Breast epithelium (tissue), 3 donors: ENCODE measurements around the gene EPC1.

Experiments
- POLR2AphosphoS5 ChIP-seq, 3 donors: sonication (generic); formaldehyde crosslinking; IDR thresholded peaks; one replicate each; pipeline ENCODE4 v1.6.1; 2017; ENCODE audit warnings: antibody characterized with exemption in 3 of 3
- TF ChIP-seq, protein P1 (sequence below), 3 donors: fragments of 450-650 bp; IDR thresholded peaks; one replicate each; pipeline ENCODE4 v1.5.1; 2016 to 2017; ENCODE audit warnings: antibody characterized with exemption in 3 of 3, mild to moderate bottlenecking in 3 of 3, moderate library complexity in 3 of 3

DNA sequence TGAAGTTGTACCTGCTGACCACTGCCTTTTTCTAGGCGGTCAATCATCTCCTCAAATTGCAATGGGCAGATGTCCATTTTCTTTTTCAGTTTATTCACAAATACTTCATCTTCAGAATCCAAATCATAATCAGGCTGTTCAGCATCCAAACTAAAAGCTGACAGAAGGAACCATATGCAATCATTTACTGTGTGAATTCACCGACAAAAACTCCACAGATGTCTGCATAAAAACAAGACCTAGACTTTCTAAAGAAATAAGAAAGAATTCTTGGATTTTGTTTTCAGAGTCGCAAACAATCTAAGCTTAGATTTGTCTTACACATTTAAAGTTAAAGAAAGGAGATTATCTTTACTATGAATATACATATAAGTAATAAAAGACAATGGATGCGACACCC lies 53.4 kb downstream of the EPC1 start:
- TF ChIP-seq, protein P1, sequence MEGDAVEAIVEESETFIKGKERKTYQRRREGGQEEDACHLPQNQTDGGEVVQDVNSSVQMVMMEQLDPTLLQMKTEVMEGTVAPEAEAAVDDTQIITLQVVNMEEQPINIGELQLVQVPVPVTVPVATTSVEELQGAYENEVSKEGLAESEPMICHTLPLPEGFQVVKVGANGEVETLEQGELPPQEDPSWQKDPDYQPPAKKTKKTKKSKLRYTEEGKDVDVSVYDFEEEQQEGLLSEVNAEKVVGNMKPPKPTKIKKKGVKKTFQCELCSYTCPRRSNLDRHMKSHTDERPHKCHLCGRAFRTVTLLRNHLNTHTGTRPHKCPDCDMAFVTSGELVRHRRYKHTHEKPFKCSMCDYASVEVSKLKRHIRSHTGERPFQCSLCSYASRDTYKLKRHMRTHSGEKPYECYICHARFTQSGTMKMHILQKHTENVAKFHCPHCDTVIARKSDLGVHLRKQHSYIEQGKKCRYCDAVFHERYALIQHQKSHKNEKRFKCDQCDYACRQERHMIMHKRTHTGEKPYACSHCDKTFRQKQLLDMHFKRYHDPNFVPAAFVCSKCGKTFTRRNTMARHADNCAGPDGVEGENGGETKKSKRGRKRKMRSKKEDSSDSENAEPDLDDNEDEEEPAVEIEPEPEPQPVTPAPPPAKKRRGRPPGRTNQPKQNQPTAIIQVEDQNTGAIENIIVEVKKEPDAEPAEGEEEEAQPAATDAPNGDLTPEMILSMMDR (IDR thresholded peaks at IDR 0.05), result no peak
- no peak for TF ChIP-seq POLR2AphosphoS5 (IDR thresholded peaks at IDR 0.05)
